IMR-90 (cell line): Measurements from ENCODE around the gene CUX1. TPM values are rescaled to one million over a fixed set of nuclear protein-coding genes. Genes with fewer than 3 reads are reported as not detected.

ENCODE experiments used
- ATAC-seq: fragments of 200-7000 bp; cut with Tn5 transposase; 2 replicates; pipeline ENCODE4 v1.9.1; 2020; ENCODE audit warnings: low read depth, mild to moderate bottlenecking, moderate library complexity
- BruUV-seq: library from RNA; stranded (reverse); fragments of 400-500 nt; replicated peaks from 2 replicates; lab custom pipeline; 2021; lab: Mats Ljungman, UMichigan
- CTCF ChIA-PET: fragments of 300-600 bp; formaldehyde crosslinking; extraction: SDS; loops from one replicate; lab custom pipeline; 2021; ENCODE audit warnings: antibody characterized with exemption; lab: Yijun Ruan, JAX
- POLR2A ChIA-PET: fragments of 300-600 bp; sonication (Branson Sonifier 250); formaldehyde crosslinking; loops from one replicate; lab custom pipeline; 2022; ENCODE audit warnings: antibody characterized with exemption; ENCODE audit not compliant: unreplicated experiment; lab: Charles Lee
- DNase-seq: peaks from one replicate; pipeline ENCODE4 v3.0.0; 2013
- H2AFZ ChIP-seq: replicated peaks from 2 replicates; pipeline ENCODE3; 2013; ENCODE audit warnings: low read length, mild to moderate bottlenecking; ENCODE audit not compliant: poor library complexity
- H2AK5ac ChIP-seq: 2 replicates; pipeline ENCODE4 v1.6.1; 2013; ENCODE audit warnings: low read depth, low read length, inconsistent platforms
- H2AK9ac ChIP-seq: replicated peaks from 2 replicates; pipeline ENCODE3; 2013; ENCODE audit warnings: mild to moderate bottlenecking, low read depth, low read length, moderate library complexity; ENCODE audit not compliant: poor library complexity
- H2BK120ac ChIP-seq: 2 replicates; pipeline ENCODE4 v1.6.1; 2013; ENCODE audit warnings: low read depth, low read length, inconsistent platforms
- H2BK15ac ChIP-seq: 3 replicates; pipeline ENCODE4 v1.6.1; 2013; ENCODE audit warnings: low read depth, low read length, inconsistent platforms
- H2BK20ac ChIP-seq: 2 replicates; pipeline ENCODE4 v1.6.1; 2013; ENCODE audit warnings: low read depth, mild to moderate bottlenecking, inconsistent platforms, low read length, moderate library complexity
- H2BK5ac ChIP-seq: 2 replicates; pipeline ENCODE4 v1.6.1; 2013; ENCODE audit warnings: mild to moderate bottlenecking, low read depth, low read length, inconsistent platforms; ENCODE audit not compliant: poor library complexity, severe bottlenecking
- H3K14ac ChIP-seq: replicated peaks from 2 replicates; pipeline ENCODE4 v1.6.1; 2013; ENCODE audit warnings: low read depth, low read length, inconsistent platforms
- H3K18ac ChIP-seq: 2 replicates; pipeline ENCODE4 v1.6.1; 2013; ENCODE audit warnings: low read depth, low read length, control low read depth
- H3K23ac ChIP-seq: 2 replicates; pipeline ENCODE4 v1.6.1; 2013; ENCODE audit warnings: low read depth, low read length, inconsistent platforms
- H3K27ac ChIP-seq: 2 replicates; pipeline ENCODE4 v1.5.1; 2013; ENCODE audit warnings: mild to moderate bottlenecking, control low read depth, low read length; ENCODE audit not compliant: insufficient read depth
- H3K27me3 ChIP-seq: 2 replicates; pipeline ENCODE4 v1.6.1; 2013; ENCODE audit warnings: low read length; ENCODE audit not compliant: control insufficient read depth, insufficient read depth
- H3K36me3 ChIP-seq: 2 replicates; pipeline ENCODE4 v1.6.1; 2013; ENCODE audit warnings: low read length, mixed read lengths; ENCODE audit not compliant: control insufficient read depth, insufficient read depth
- H3K4ac ChIP-seq: 2 replicates; pipeline ENCODE4 v1.6.1; 2013; ENCODE audit warnings: low read depth, low read length, inconsistent platforms
- H3K4me1 ChIP-seq: 2 replicates; pipeline ENCODE4 v1.6.1; 2013; ENCODE audit warnings: low read length, mixed read lengths; ENCODE audit not compliant: control insufficient read depth, insufficient read depth
- H3K4me2 ChIP-seq: 2 replicates; pipeline ENCODE4 v1.6.1; 2013; ENCODE audit warnings: low read depth, mild to moderate bottlenecking, control low read depth, low read length, moderate library complexity
- H3K4me3 ChIP-seq: 2 replicates; pipeline ENCODE4 v1.5.1; 2013; ENCODE audit warnings: low read depth, mild to moderate bottlenecking, control low read depth, low read length, moderate library complexity; ENCODE audit not compliant: insufficient read depth
- H3K56ac ChIP-seq: 2 replicates; pipeline ENCODE4 v1.6.1; 2013; ENCODE audit warnings: low read length, inconsistent platforms; ENCODE audit not compliant: insufficient read depth; ENCODE audit errors: extremely low read depth
- H3K79me1 ChIP-seq, 2 experiments: 2 replicates each; pipeline ENCODE4 v1.6.1; 2013; ENCODE audit warnings: low read length in 2 of 2, inconsistent platforms in 1 of 2, low read depth in 1 of 2
- H3K9ac ChIP-seq: 2 replicates; pipeline ENCODE4 v1.6.1; 2013; ENCODE audit warnings: low read depth, low read length, control low read depth
- H3K9me1 ChIP-seq: 2 replicates; pipeline ENCODE4 v1.6.1; 2013; ENCODE audit warnings: low read length, inconsistent platforms; ENCODE audit not compliant: insufficient read depth
- H3K9me3 ChIP-seq: 2 replicates; pipeline ENCODE4 v1.6.1; 2013; ENCODE audit warnings: low read length; ENCODE audit not compliant: control insufficient read depth, insufficient read depth
- H4K20me1 ChIP-seq: 2 replicates; pipeline ENCODE4 v1.6.1; 2013; ENCODE audit warnings: low read length, inconsistent platforms; ENCODE audit not compliant: insufficient read depth
- H4K5ac ChIP-seq: 2 replicates; pipeline ENCODE4 v1.6.1; 2013; ENCODE audit warnings: mild to moderate bottlenecking, low read depth, low read length, control low read depth
- H4K8ac ChIP-seq, 2 experiments: 2 replicates each; pipeline ENCODE4 v1.6.1; 2013; ENCODE audit warnings: low read depth in 2 of 2, low read length in 2 of 2, control low read depth in 1 of 2, inconsistent platforms in 1 of 2
- H4K91ac ChIP-seq: 2 replicates; pipeline ENCODE4 v1.6.1; 2013; ENCODE audit warnings: low read depth, low read length, inconsistent platforms; ENCODE audit not compliant: insufficient read depth
- BHLHE40 ChIP-seq: fragments of 150-350 bp; IDR thresholded peaks from 2 replicates; pipeline ENCODE4 v1.6.1; 2016; ENCODE audit warnings: mild to moderate bottlenecking, low read depth, low read length
- CEBPB ChIP-seq: IDR thresholded peaks from 2 replicates; pipeline ENCODE4 v1.6.1; 2012; ENCODE audit warnings: low read depth, low read length, improper control_type of control experiment
- MAFK ChIP-seq: IDR thresholded peaks from 2 replicates; pipeline ENCODE4 v1.6.1; 2012; ENCODE audit warnings: low read depth, low read length, improper control_type of control experiment
- POLR2A ChIP-seq: IDR thresholded peaks from 2 replicates; pipeline ENCODE4 v1.6.1; 2012; ENCODE audit warnings: mild to moderate bottlenecking, low read depth, low read length
- WGBS, 2 experiments: methylation state at CpG; one replicate each; pipeline versions ENCODE4 v1.1.5 to v1.1.7; 2013; ENCODE audit warnings: missing lambda C conversion rate in 2 of 2; ENCODE audit not compliant: insufficient read length in 1 of 2; ENCODE audit errors: extremely low coverage in 2 of 2; 5-methylcytosine and 5-hydroxymethylcytosine counted together
- dilution Hi-C: fragments of 300-500 bp; cut with HindIII; formaldehyde crosslinking; loops from one replicate; pipeline ENCODE4 v1.14.3; 2018; ENCODE audit warnings: low sequenced_read_pairs; ENCODE audit not compliant: unreplicated experiment
- in situ Hi-C: fragments of 300-500 bp; cut with MboI; formaldehyde crosslinking; loops from 3 replicates; pipeline ENCODE4 v1.14.3; 2019; ENCODE audit warnings: low sequenced_read_pairs, inconsistent platforms, mixed read lengths
- intact Hi-C: fragments of 100-400 bp; cut with micrococcal nuclease; formaldehyde crosslinking; loops from 2 replicates; pipeline ENCODE4 v1.10.0; 2022
- polyA plus RNA-seq, 3 experiments: library from polyadenylated mRNA; depleted of rRNA; stranded (reverse); fragments of >200 nt; gene quantifications; 2 replicates each; pipeline ENCODE4 v1.2.3, GENCODE V29; 2012; ENCODE audit warnings: low replicate concordance in 1 of 3
- total RNA-seq: library from RNA; depleted of rRNA; stranded (reverse); fragments of >200 nt; gene quantifications from 2 replicates; pipeline ENCODE4 v1.2.3, GENCODE V29; 2012

CUX1 gene
- total and polyA plus RNA-seq, 2 of the 4 experiments (the other 2 are of a cell fraction), result 19.7 to 46.4 TPM

DNA sequence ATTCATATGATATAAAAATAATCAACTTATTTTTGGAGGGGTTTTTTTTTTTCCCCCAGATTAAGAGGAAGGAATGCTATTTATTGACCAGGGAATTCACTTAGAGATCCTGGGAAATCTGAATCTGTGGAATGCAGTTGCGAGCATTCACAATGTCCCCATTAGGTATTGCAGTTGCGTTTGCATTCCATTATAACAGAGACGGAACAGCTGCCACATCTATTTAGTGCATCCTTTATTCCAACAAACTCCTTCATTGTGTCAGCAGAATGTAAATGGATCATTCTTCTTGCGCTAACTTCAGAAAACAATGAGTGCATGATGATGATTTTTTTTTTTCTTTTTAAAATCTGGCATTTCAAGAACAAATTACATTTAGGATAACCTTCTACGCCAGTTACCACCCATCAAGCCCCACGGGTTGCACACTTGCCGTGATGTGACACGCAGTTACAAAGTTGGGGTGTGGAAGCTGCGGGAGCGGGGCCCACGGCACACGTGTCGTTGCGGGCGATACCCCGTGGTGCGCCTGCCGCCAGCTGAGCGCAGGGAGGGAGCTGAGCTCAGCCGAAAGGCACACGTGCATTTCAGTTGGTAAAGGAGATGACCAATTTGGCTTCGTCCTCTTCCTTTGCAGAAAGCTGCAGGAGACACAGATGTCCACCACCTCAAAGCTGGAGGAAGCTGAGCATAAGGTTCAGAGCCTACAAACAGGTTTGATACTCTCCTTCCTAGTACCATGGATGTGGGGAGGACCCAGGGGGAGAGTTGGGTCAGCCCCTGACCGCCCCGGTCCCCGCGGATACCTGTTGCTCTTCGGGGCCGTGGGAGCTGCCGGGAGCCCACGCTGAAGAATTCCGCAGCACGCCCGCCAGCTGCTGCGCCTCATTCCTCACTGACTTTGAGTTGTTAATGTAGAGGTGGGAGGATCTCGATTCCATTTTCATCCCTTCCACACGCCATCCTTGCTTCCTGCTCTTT, 293.9 kb downstream of the CUX1 start:
- H2BK20ac ChIP-seq, result no peak overlapping the region
- H4K91ac ChIP-seq, result no peak overlapping the region
- H2AK9ac ChIP-seq, result no peak overlapping the region
- no peak overlapping the region for H2AFZ ChIP-seq
- H2BK120ac ChIP-seq, result no peak overlapping the region
- H3K4ac ChIP-seq, result no peak overlapping the region
- H3K9me3 ChIP-seq, result no peaks in the 10 kb centered on the region
- no peak overlapping the region for H3K4me2 ChIP-seq
- no peaks in the 10 kb centered on the region for H3K4me1 ChIP-seq
- H3K56ac ChIP-seq, result no peak overlapping the region
- H3K18ac ChIP-seq, result no peak overlapping the region
- H3K9me1 ChIP-seq, result 0 out of 2 replicates have a peak, but pooled peaks cover 4% of the 10 kb centered on the region
- peaks cover 39% of the 10 kb centered on the region for H3K36me3 ChIP-seq
- ATAC-seq (no peak), DNase-seq (no peak)
- POLR2A ChIA-PET, result no interaction called here
- WGBS, 2 experiments, result 80% methylated on average over 1 of the region's 36 CpGs; no CpG with 5 or more reads in 1 of the 2 experiments
- H3K23ac ChIP-seq, result no peak overlapping the region
- no peak overlapping the region for H3K4me3 ChIP-seq
- no peak overlapping the region for H4K8ac ChIP-seq
- H3K9ac ChIP-seq, result no peak overlapping the region
- H4K5ac ChIP-seq, result no peak overlapping the region
- no peak overlapping the region for H2BK5ac ChIP-seq
- BruUV-seq, result no TSS peak
- no peaks in the 10 kb centered on the region for H3K27me3 ChIP-seq
- no peak overlapping the region for H3K14ac ChIP-seq
- dilution Hi-C loops, result no loop called here
- peaks cover 0 to 4% of the 10 kb centered on the region in 2 experiments; a peak in 2 of 4 replicates for H3K79me1 ChIP-seq
- in situ Hi-C loops, result no loop called here
- no peak for TF ChIP-seq CEBPB
- TF ChIP-seq BHLHE40, result no peak
- no peak for TF ChIP-seq POLR2A
- no peak for TF ChIP-seq MAFK
- CTCF ChIA-PET, result no interaction called here
- H3K27ac ChIP-seq, result no peak overlapping the region
- no peaks in the 10 kb centered on the region for H4K20me1 ChIP-seq
- no peak overlapping the region for H2AK5ac ChIP-seq
- no peak overlapping the region for H2BK15ac ChIP-seq
- intact Hi-C loops, result no loop called here
